K562 (cell line): ENCODE measurements around the gene ARHGEF33. TPM values are rescaled to one million over a fixed set of nuclear protein-coding genes. Genes with fewer than 3 reads are reported as not detected.

Source experiments
- ATAC-seq: fragments of 200-7000 bp; cut with Tn5 transposase; 3 replicates; pipeline ENCODE4 v1.9.1; 2020; ENCODE audit warnings: moderate library complexity
- BruUV-seq: library from RNA; stranded (reverse); fragments of 400-500 nt; replicated peaks from 2 replicates; lab custom pipeline; 2021; lab: Mats Ljungman, UMichigan
- CTCF ChIA-PET: fragments of 300-600 bp; formaldehyde crosslinking; extraction: SDS; loops from one replicate; lab custom pipeline; 2021; ENCODE audit warnings: low intra/inter-chr PET ratio; lab: Yijun Ruan, JAX
- POLR2A ChIA-PET: fragments of 300-600, 350-650 bp; sonication (Branson Sonifier 250); formaldehyde crosslinking; extraction: SDS; loops from one replicate; lab custom pipeline; 2021; ENCODE audit warnings: antibody characterized with exemption, inconsistent platforms; lab: Yijun Ruan, JAX
- DNase-seq, 4 experiments: peaks; one replicate each; pipeline versions ENCODE4 v3.0.0 to v3.0.0-alpha.2; 2011 to 2018; ENCODE audit warnings: low spot score in 3 of 4, mixed read lengths in 3 of 4; ENCODE audit errors: extremely low read depth in 1 of 4
- FAIRE-seq: peaks from 2 replicates; lab custom pipeline; 2011; peaks lifted over from hg19 to GRCh38; lab: Jason Lieb, UNC
- H2AFZ ChIP-seq: 2 replicates; pipeline ENCODE4 v1.6.0; 2011; ENCODE audit warnings: low read depth, low read length, control low read depth, inconsistent platforms
- H3K27ac ChIP-seq: fragments of 200-600 bp; 3 replicates; pipeline ENCODE4 v1.8.0; 2011; ENCODE audit warnings: low read depth, mild to moderate bottlenecking, control low read depth, inconsistent platforms, low read length, moderate library complexity, mixed read lengths; ENCODE audit errors: extremely low read depth
- H3K27me3 ChIP-seq, 2 experiments: fragments of 300-600 bp in 1 of 2; 2 replicates in 1 of 2; 3 replicates in 1 of 2; pipeline versions ENCODE4 v1.6.0 to v1.8.0; 2011; ENCODE audit warnings: inconsistent platforms in 2 of 2, low read length in 2 of 2, mild to moderate bottlenecking in 1 of 2, mixed read lengths in 1 of 2, moderate library complexity in 1 of 2; ENCODE audit not compliant: control insufficient read depth in 2 of 2, insufficient read depth in 2 of 2
- H3K36me3 ChIP-seq: fragments of 300-600 bp; 3 replicates; pipeline ENCODE4 v1.8.0; 2011; ENCODE audit warnings: mild to moderate bottlenecking, low read length, inconsistent platforms; ENCODE audit not compliant: control insufficient read depth, insufficient read depth
- H3K4me1 ChIP-seq, 2 experiments: fragments of 200-600 bp in 1 of 2; replicated peaks in 1 of 2; 2 replicates in 1 of 2; 3 replicates in 1 of 2; pipeline versions ENCODE4 v1.5.1 to v1.8.0; 2011; ENCODE audit warnings: inconsistent platforms in 2 of 2, low read length in 2 of 2, mild to moderate bottlenecking in 1 of 2, mixed read lengths in 1 of 2, moderate library complexity in 1 of 2; ENCODE audit not compliant: control insufficient read depth in 2 of 2, insufficient read depth in 2 of 2
- H3K4me2 ChIP-seq: 2 replicates; pipeline ENCODE4 v1.6.1; 2011; ENCODE audit warnings: low read length, control low read depth, inconsistent platforms, mixed read lengths; ENCODE audit not compliant: insufficient read depth
- H3K4me3 ChIP-seq: fragments of 200-600 bp; sonication (generic), shearing (Covaris generic); 2 replicates; pipeline ENCODE4 v1.5.1; 2016; ENCODE audit warnings: control low read depth, inconsistent platforms
- H3K79me2 ChIP-seq: fragments of 200-600 bp; 3 replicates; pipeline ENCODE4 v1.8.0; 2011; ENCODE audit warnings: low read length, inconsistent platforms; ENCODE audit not compliant: control insufficient read depth, insufficient read depth
- H3K9ac ChIP-seq, 2 experiments: 2 replicates each; pipeline versions ENCODE4 v1.6.0 to v1.6.1; 2011; ENCODE audit warnings: low read depth in 2 of 2, low read length in 2 of 2, control low read depth in 1 of 2, inconsistent platforms in 1 of 2, mild to moderate bottlenecking in 1 of 2, mixed read lengths in 1 of 2; ENCODE audit not compliant: insufficient read depth in 1 of 2
- H3K9me1 ChIP-seq: one replicate; pipeline ENCODE4 v1.6.0; 2011; ENCODE audit warnings: inconsistent platforms, mild to moderate bottlenecking, low read length, moderate library complexity; ENCODE audit not compliant: control insufficient read depth, insufficient read depth
- H3K9me3 ChIP-seq: replicated peaks from 2 replicates; pipeline ENCODE4 v1.5.1; 2011; ENCODE audit warnings: low read depth, low read length, inconsistent platforms; ENCODE audit not compliant: control insufficient read depth, insufficient read depth
- H4K20me1 ChIP-seq: replicated peaks from 2 replicates; pipeline ENCODE4 v1.6.1; 2011; ENCODE audit warnings: low read length, inconsistent platforms, mixed read lengths; ENCODE audit not compliant: control insufficient read depth, insufficient read depth
- DNMT1 ChIP-seq: fragments of 450-650 bp; IDR thresholded peaks from 2 replicates; pipeline ENCODE4 v1.6.1; 2016; ENCODE audit warnings: antibody characterized with exemption, mild to moderate bottlenecking
- HDAC2 ChIP-seq: fragments of 450-650 bp; IDR thresholded peaks from 2 replicates; pipeline ENCODE4 v1.6.1; 2016; ENCODE audit warnings: mild to moderate bottlenecking
- L3MBTL2 ChIP-seq: fragments of 450-650 bp; IDR thresholded peaks from 2 replicates; pipeline ENCODE4 v1.6.1; 2016; ENCODE audit warnings: mild to moderate bottlenecking, moderate library complexity
- RBM34 ChIP-seq: fragments of 200-400 bp; formaldehyde crosslinking; IDR thresholded peaks from 2 replicates; pipeline ENCODE4 v1.6.1; 2018; ENCODE audit warnings: low read length, borderline replicate concordance; ENCODE audit not compliant: insufficient read depth
- SUPT5H ChIP-seq: fragments of 450-650 bp; IDR thresholded peaks from 2 replicates; pipeline ENCODE4 v1.6.1; 2016
- YBX1 ChIP-seq: fragments of 450-650 bp; IDR thresholded peaks from 2 replicates; pipeline ENCODE4 v1.7.1; 2016; ENCODE audit warnings: mild to moderate bottlenecking
- ZNF197 ChIP-seq: fragments of 200-800 bp; sonication (Bioruptor generic); IDR thresholded peaks from 2 replicates; pipeline ENCODE4 v1.6.1; 2016; ENCODE audit warnings: low read depth, missing genetic modification characterization, missing compliant biosample characterization
- ZNF408 ChIP-seq: fragments of 250-450 bp; sonication (Bioruptor Pico); IDR thresholded peaks from 2 replicates; pipeline ENCODE4 v1.4.0; 2020; ENCODE audit warnings: low read depth, mild to moderate bottlenecking, moderate library complexity
- ZNF518B ChIP-seq: fragments of 250-450 bp; sonication (Bioruptor Pico); IDR thresholded peaks from 2 replicates; pipeline ENCODE4 v1.5.0; 2021; ENCODE audit warnings: mild to moderate bottlenecking, moderate library complexity
- WGBS: fragments of 100-300 bp; shearing (Covaris generic); methylation state at CpG from one replicate; pipeline ENCODE4 v1.1.6; 2016; ENCODE audit warnings: low coverage, mixed read lengths; ENCODE audit not compliant: insufficient coverage; ENCODE audit errors: missing lambda C conversion rate; 5-methylcytosine and 5-hydroxymethylcytosine counted together
- in situ Hi-C: fragments of 300-500 bp; cut with MboI; formaldehyde crosslinking; loops from 4 replicates; pipeline ENCODE4 v1.15.0; 2018; ENCODE audit warnings: inconsistent platforms, mixed read lengths
- intact Hi-C: fragments of 100-400 bp; cut with micrococcal nuclease; formaldehyde crosslinking; loops from 2 replicates; pipeline ENCODE4 v1.14.2; 2022
- polyA plus RNA-seq, 8 experiments: library from polyadenylated mRNA; depleted of rRNA in 4 of 8; stranded (reverse) in 5 of 8; unstranded in 3 of 8; fragments of >200 nt; fragmentation: Nextera tagmentation in 2 of 8; fragmentation: Illumina TruSeq in 1 of 8; extraction: Ambion mirVana in 2 of 8; extraction: Trizol in 1 of 8; gene quantifications; 2 replicates each; pipeline versions ENCODE4 v1.2.1 to v1.2.3, GENCODE V29; 2011 to 2014; ENCODE audit warnings: inconsistent platforms in 1 of 8, missing spikeins in 1 of 8
- total RNA-seq, 7 experiments: library from RNA; depleted of rRNA in 6 of 7; stranded (reverse); fragments of >200 nt in 6 of 7; fragmentation: Illumina TruSeq in 2 of 7; extraction: Trizol in 2 of 7; gene quantifications; 2 replicates each; pipeline versions ENCODE4 v1.2.1 to v1.2.3, GENCODE V29; 2011 to 2021; ENCODE audit warnings: low replicate concordance in 1 of 7

The ARHGEF33 gene
- total and polyA plus RNA-seq, 9 of the 15 experiments (the other 6 are each of a cell fraction or from before 2014, with no cell fraction given) = 0.01 to 0.08 (median 0.03) TPM; not detected in 5

DNA sequence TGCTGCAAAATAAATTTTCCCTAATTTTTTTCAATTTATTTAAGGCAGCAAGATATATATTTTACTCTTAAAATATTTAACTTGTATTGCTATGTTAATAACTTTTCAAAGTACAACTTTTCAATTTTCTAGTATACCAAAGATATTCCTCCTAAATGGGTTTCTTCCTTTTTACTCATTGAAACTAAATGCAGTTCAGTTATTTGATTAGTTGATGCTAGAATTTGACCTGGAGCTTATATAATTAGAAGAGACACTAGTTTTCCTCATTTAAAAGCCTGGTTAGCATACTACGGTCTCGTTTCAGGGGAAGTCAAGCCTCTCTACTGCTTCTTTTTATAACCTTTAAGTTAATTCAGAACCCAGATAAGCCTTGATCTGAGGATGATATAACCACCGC, at the start of gene ARHGEF33 (continued):
- TF ChIP-seq L3MBTL2 (no peak), SUPT5H (no peak), ZNF518B (CRISPR knock-in tag) (no peak), YBX1 (no peak), RBM34 (no peak)

- Histone ChIP-seq H3K9ac (no peak overlapping the region), H3K4me1 (no peaks in the 10 kb centered on the region), H3K9me1 (no peaks in the 10 kb centered on the region)
- DNase-seq = no peak
- in situ Hi-C loops = no loop called here
- TF ChIP-seq ZNF197 (CRISPR knock-in tag) (no peak), HDAC2 (no peak), DNMT1 (no peak), ZNF408 (CRISPR knock-in tag) (no peak)
- TF ChIP-seq, all 486 proteins: peak for 0
- Histone ChIP-seq H3K27ac (no peak overlapping the region), H3K36me3 (peaks cover 24% of the 10 kb centered on the region; the same call in 2 of the 3 replicates), H4K20me1 (no peaks in the 10 kb centered on the region), H3K79me2 (no peaks in the 10 kb centered on the region), H3K27me3 (no peaks in the 10 kb centered on the region), H2AFZ (no peak overlapping the region), H3K9me3 (no peaks in the 10 kb centered on the region), H3K4me3 (no peak overlapping the region), H3K4me2 (no peak overlapping the region)
- FAIRE-seq = no peak
- ATAC-seq = no peak
- CTCF ChIA-PET = no interaction called here
- intact Hi-C loops = no loop called here
- POLR2A ChIA-PET = interaction anchor here (0.6 kb wide), 2 partner anchors 102 to 665 kb away, joined by 3 to 4 read pairs; no protein-coding TSS in a partner anchor
- BruUV-seq = no TSS peak
- WGBS = 38% methylated on average over 3 of the region's 3 CpGs
Measured at GRCh38 chr2:38850045-38850444, 39.6 kb upstream of the ARHGEF33 start.
